K562 (cell line): ENCODE measurements around the gene LZTR1. TPM values are rescaled to one million over a fixed set of nuclear protein-coding genes. Genes with fewer than 3 reads are reported as not detected.

ENCODE experiments used
- ARNT ChIP-seq, 2 experiments: fragments of 450-650 bp; IDR thresholded peaks; 2 replicates each; pipeline ENCODE4 v1.6.1; 2016; ENCODE audit warnings: mild to moderate bottlenecking in 1 of 2
- CREB1 ChIP-seq, 2 experiments: sonication (generic) in 1 of 2; formaldehyde crosslinking in 1 of 2; IDR thresholded peaks; 2 replicates each; pipeline versions ENCODE4 v1.6.1 to v1.8.0; 2012 to 2022; ENCODE audit warnings: inconsistent platforms in 1 of 2, mild to moderate bottlenecking in 1 of 2, missing genetic modification reagents in 1 of 2, moderate library complexity in 1 of 2
- ESRRB ChIP-seq: fragments of 250-450 bp; sonication (Bioruptor Pico); IDR thresholded peaks from 2 replicates; pipeline ENCODE4 v1.5.0; 2020; ENCODE audit warnings: mild to moderate bottlenecking, moderate library complexity, borderline replicate concordance
- HNRNPUL1 ChIP-seq: fragments of 200-400 bp; formaldehyde crosslinking; IDR thresholded peaks from 2 replicates; pipeline ENCODE4 v1.6.1; 2017; ENCODE audit warnings: low read length
- MTA2 ChIP-seq: fragments of 450-650 bp; IDR thresholded peaks from 2 replicates; pipeline ENCODE4 v1.6.1; 2016; ENCODE audit warnings: low read depth
- TAF7 ChIP-seq: fragments of 450-650 bp; IDR thresholded peaks from 2 replicates; pipeline ENCODE4 v1.6.1; 2016; ENCODE audit warnings: missing genetic modification characterization, missing compliant biosample characterization
- TCF7L2 ChIP-seq: fragments of 150-350 bp; IDR thresholded peaks from 2 replicates; pipeline ENCODE4 v1.6.1; 2016; ENCODE audit warnings: low read depth, mild to moderate bottlenecking, low read length, moderate library complexity
- YY1 ChIP-seq, 3 experiments: IDR thresholded peaks; 2 replicates each; pipeline ENCODE4 v1.6.1; 2011; ENCODE audit warnings: low read length in 2 of 3, mild to moderate bottlenecking in 2 of 3, moderate library complexity in 2 of 3, borderline replicate concordance in 1 of 3, control low read depth in 1 of 3, low read depth in 1 of 3; ENCODE audit not compliant: insufficient read depth in 3 of 3, insufficient replicate concordance in 2 of 3, control insufficient read depth in 1 of 3, insufficient read length in 1 of 3; ENCODE audit errors: extremely low read depth in 1 of 3
- ZBTB17 ChIP-seq: fragments of 450-650 bp; formaldehyde crosslinking; IDR thresholded peaks from 2 replicates; pipeline ENCODE4 v1.4.0; 2020; ENCODE audit warnings: mild to moderate bottlenecking
- ZKSCAN1 ChIP-seq: fragments of 150-350 bp; IDR thresholded peaks from 2 replicates; pipeline ENCODE4 v1.6.1; 2016; ENCODE audit warnings: low read depth, low read length
- ZNF311 ChIP-seq: fragments of 250-450 bp; sonication (Bioruptor Pico); IDR thresholded peaks from 2 replicates; pipeline ENCODE4 v1.4.0; 2020; ENCODE audit warnings: mild to moderate bottlenecking, moderate library complexity
- ZNF347 ChIP-seq: fragments of 450-650 bp; formaldehyde crosslinking; IDR thresholded peaks from 2 replicates; pipeline ENCODE4 v1.4.0; 2020; ENCODE audit warnings: low read depth, mild to moderate bottlenecking, moderate library complexity
- ZNF507 ChIP-seq: conservative IDR thresholded peaks from 2 replicates; pipeline ENCODE4 v1.6.1; 2017; ENCODE audit warnings: missing genetic modification characterization, missing compliant biosample characterization
- polyA plus RNA-seq, 8 experiments: library from polyadenylated mRNA; depleted of rRNA in 4 of 8; stranded (reverse) in 5 of 8; unstranded in 3 of 8; fragments of >200 nt; fragmentation: Nextera tagmentation in 2 of 8; fragmentation: Illumina TruSeq in 1 of 8; extraction: Ambion mirVana in 2 of 8; extraction: Trizol in 1 of 8; gene quantifications; 2 replicates each; pipeline versions ENCODE4 v1.2.1 to v1.2.3, GENCODE V29; 2011 to 2014; ENCODE audit warnings: inconsistent platforms in 1 of 8, missing spikeins in 1 of 8
- total RNA-seq, 7 experiments: library from RNA; depleted of rRNA in 6 of 7; stranded (reverse); fragments of >200 nt in 6 of 7; fragmentation: Illumina TruSeq in 2 of 7; extraction: Trizol in 2 of 7; gene quantifications; 2 replicates each; pipeline versions ENCODE4 v1.2.1 to v1.2.3, GENCODE V29; 2011 to 2021; ENCODE audit warnings: low replicate concordance in 1 of 7
- TF ChIP-seq, protein P1 (sequence below): fragments of 250-450 bp; sonication (Bioruptor Pico); IDR thresholded peaks from 2 replicates; pipeline ENCODE4 v1.9.0; 2021; ENCODE audit warnings: mild to moderate bottlenecking, inconsistent platforms
- TF ChIP-seq, protein P2 (sequence below), 2 experiments: IDR thresholded peaks; 2 replicates each; pipeline ENCODE4 v1.6.1; 2012; ENCODE audit warnings: improper control_type of control experiment in 2 of 2, low read depth in 2 of 2, low read length in 2 of 2, borderline replicate concordance in 1 of 2
- TF ChIP-seq, protein P3 (sequence below), 2 experiments: fragments of 450-650 bp; IDR thresholded peaks; 2 replicates each; pipeline ENCODE4 v1.6.1; 2016
- TF ChIP-seq, protein P4 (sequence below): sonication (generic); formaldehyde crosslinking; IDR thresholded peaks from 2 replicates; pipeline ENCODE4 v1.9.0; 2022; ENCODE audit warnings: mild to moderate bottlenecking, missing genetic modification reagents
- TF ChIP-seq, protein P5 (sequence below): IDR thresholded peaks from 2 replicates; pipeline ENCODE4 v1.6.1; 2011; ENCODE audit not compliant: insufficient read length; ENCODE audit errors: extremely low read depth

The LZTR1 gene
- total and polyA plus RNA-seq, 9 of the 15 experiments (the other 6 are each of a cell fraction or from before 2014, with no cell fraction given) = 2.2 to 135 (median 63.0) TPM

DNA sequence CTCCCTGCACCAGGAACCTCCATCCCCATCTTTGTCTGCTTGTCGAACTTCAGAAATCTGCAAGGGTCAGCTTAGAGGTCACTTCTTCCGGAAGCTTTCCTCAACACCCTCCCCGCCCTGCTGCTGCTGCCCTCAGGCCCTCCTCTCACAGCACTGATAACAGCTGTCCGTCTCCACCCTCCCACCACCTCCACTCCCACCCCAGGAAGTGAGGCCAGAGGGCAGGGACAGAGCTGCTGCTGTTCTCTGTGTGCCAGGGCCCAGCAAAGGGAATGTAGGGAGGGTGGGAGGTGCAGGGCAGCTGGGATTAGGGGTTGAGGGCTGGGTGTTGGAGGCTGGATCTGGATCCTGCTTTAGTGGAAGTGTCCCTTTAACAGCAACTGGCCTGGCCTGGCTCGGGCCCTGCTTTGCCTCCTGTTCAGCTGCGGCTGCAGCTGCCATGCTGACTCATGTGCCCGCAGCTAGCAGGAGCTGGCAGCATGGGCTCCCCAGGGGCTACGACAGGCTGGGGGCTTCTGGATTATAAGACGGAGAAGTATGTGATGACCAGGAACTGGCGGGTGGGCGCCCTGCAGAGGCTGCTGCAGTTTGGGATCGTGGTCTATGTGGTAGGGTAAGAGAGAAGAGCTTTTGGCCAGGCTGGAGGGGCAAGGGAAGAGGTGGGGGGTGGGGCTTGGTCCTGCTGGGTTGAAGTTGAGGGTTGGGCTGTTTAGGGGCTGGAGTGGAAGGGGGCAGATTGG lies 32.8 kb downstream of the LZTR1 start, which contains the start of gene P2RX6 (continued):
- TF ChIP-seq, protein P1, sequence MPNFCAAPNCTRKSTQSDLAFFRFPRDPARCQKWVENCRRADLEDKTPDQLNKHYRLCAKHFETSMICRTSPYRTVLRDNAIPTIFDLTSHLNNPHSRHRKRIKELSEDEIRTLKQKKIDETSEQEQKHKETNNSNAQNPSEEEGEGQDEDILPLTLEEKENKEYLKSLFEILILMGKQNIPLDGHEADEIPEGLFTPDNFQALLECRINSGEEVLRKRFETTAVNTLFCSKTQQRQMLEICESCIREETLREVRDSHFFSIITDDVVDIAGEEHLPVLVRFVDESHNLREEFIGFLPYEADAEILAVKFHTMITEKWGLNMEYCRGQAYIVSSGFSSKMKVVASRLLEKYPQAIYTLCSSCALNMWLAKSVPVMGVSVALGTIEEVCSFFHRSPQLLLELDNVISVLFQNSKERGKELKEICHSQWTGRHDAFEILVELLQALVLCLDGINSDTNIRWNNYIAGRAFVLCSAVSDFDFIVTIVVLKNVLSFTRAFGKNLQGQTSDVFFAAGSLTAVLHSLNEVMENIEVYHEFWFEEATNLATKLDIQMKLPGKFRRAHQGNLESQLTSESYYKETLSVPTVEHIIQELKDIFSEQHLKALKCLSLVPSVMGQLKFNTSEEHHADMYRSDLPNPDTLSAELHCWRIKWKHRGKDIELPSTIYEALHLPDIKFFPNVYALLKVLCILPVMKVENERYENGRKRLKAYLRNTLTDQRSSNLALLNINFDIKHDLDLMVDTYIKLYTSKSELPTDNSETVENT (CRISPR knock-in tag) = 0 out of 2 replicates have a peak, but pooled peaks have one; percentile 41
- TF ChIP-seq, protein P2, sequence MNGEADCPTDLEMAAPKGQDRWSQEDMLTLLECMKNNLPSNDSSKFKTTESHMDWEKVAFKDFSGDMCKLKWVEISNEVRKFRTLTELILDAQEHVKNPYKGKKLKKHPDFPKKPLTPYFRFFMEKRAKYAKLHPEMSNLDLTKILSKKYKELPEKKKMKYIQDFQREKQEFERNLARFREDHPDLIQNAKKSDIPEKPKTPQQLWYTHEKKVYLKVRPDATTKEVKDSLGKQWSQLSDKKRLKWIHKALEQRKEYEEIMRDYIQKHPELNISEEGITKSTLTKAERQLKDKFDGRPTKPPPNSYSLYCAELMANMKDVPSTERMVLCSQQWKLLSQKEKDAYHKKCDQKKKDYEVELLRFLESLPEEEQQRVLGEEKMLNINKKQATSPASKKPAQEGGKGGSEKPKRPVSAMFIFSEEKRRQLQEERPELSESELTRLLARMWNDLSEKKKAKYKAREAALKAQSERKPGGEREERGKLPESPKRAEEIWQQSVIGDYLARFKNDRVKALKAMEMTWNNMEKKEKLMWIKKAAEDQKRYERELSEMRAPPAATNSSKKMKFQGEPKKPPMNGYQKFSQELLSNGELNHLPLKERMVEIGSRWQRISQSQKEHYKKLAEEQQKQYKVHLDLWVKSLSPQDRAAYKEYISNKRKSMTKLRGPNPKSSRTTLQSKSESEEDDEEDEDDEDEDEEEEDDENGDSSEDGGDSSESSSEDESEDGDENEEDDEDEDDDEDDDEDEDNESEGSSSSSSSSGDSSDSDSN (IDR thresholded peaks at IDR 0.05; ENCODE audit: borderline replicate concordance in 1 of 2, low read depth in 2 of 2, low read length in 2 of 2) = peak; percentile 90 to 93; a peak in 3 of 4 replicates
- TF ChIP-seq, protein P3, sequence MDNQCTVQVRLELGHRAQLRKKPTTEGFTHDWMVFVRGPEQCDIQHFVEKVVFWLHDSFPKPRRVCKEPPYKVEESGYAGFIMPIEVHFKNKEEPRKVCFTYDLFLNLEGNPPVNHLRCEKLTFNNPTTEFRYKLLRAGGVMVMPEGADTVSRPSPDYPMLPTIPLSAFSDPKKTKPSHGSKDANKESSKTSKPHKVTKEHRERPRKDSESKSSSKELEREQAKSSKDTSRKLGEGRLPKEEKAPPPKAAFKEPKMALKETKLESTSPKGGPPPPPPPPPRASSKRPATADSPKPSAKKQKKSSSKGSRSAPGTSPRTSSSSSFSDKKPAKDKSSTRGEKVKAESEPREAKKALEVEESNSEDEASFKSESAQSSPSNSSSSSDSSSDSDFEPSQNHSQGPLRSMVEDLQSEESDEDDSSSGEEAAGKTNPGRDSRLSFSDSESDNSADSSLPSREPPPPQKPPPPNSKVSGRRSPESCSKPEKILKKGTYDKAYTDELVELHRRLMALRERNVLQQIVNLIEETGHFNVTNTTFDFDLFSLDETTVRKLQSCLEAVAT (IDR thresholded peaks at IDR 0.05) = no peak
- TF ChIP-seq MTA2 (no peak), YY1 (IDR thresholded peaks at IDR 0.05; ENCODE audit: borderline replicate concordance in 1 of 3, control insufficient read depth in 1 of 3, extremely low read depth in 1 of 3, insufficient read depth in 3 of 3, insufficient read length in 1 of 3, insufficient replicate concordance in 2 of 3, low read depth in 1 of 3, low read length in 2 of 3) (peak in 1 of 3 experiments; percentile 81), TAF7 (tag) (peak; percentile 52), TCF7L2 (no peak), ZBTB17 (peak; percentile 90), CREB1 (IDR thresholded peaks at IDR 0.05) (peak; percentile 65; the same call in 1 of the 2 replicates), CREB1 (CRISPR knock-in tag; IDR thresholded peaks at IDR 0.05) (no peak), ZKSCAN1 (peak; percentile 52; the same call in 1 of the 2 replicates), ESRRB (CRISPR knock-in tag) (no peak), ARNT (IDR thresholded peaks at IDR 0.05) (no peak), ZNF507 (tag) (no peak), ZNF311 (0 out of 2 replicates have a peak, but pooled peaks have one; percentile 63), ZNF347 (no peak; the same call in 1 of the 2 replicates), HNRNPUL1 (peak; percentile 82; the same call in 1 of the 2 replicates)
- TF ChIP-seq, protein P4, sequence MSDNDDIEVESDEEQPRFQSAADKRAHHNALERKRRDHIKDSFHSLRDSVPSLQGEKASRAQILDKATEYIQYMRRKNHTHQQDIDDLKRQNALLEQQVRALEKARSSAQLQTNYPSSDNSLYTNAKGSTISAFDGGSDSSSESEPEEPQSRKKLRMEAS (CRISPR knock-in tag) = no peak
- TF ChIP-seq, protein P5, sequence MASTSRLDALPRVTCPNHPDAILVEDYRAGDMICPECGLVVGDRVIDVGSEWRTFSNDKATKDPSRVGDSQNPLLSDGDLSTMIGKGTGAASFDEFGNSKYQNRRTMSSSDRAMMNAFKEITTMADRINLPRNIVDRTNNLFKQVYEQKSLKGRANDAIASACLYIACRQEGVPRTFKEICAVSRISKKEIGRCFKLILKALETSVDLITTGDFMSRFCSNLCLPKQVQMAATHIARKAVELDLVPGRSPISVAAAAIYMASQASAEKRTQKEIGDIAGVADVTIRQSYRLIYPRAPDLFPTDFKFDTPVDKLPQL = no peak
